Lower lobe of right lung (tissue), 2 donors: ENCODE data around the gene KRTAP10-6. TPM values are rescaled to one million over a fixed set of nuclear protein-coding genes. Genes with fewer than 3 reads are reported as not detected.
"Not testable (repeated sequence)": the region's sequence is repeated elsewhere in the genome, so short reads cannot be mapped to it uniquely, and the experiment has no call there.

Experiments used
- ATAC-seq, 2 donors: fragments of 200-7000 bp; cut with Tn5 transposase; one replicate each; pipeline ENCODE4 v1.9.1; 2020 to 2022; ENCODE audit warnings: mild to moderate bottlenecking in 2 of 2, moderate library complexity in 2 of 2
- DNase-seq: peaks from one replicate; pipeline ENCODE4 v3.0.0-alpha.2; 2020
- H3K27ac ChIP-seq: fragments of 200-600 bp; one replicate; pipeline ENCODE4 v1.8.0; 2022
- H3K27me3 ChIP-seq: fragments of 200-600 bp; one replicate; pipeline ENCODE4 v1.8.0; 2022; ENCODE audit warnings: low read depth
- H3K36me3 ChIP-seq: fragments of 200-600 bp; one replicate; pipeline ENCODE4 v1.8.0; 2022; ENCODE audit warnings: mild to moderate bottlenecking
- H3K4me1 ChIP-seq: fragments of 200-600 bp; one replicate; pipeline ENCODE4 v1.8.0; 2022
- H3K4me3 ChIP-seq: fragments of 200-600 bp; one replicate; pipeline ENCODE4 v1.8.0; 2022; ENCODE audit warnings: mild to moderate bottlenecking
- H3K9me3 ChIP-seq: fragments of 200-600 bp; one replicate; pipeline ENCODE4 v1.8.0; 2022
- intact Hi-C: fragments of 100-400 bp; cut with DNase I; formaldehyde crosslinking; loops from one replicate; pipeline ENCODE4 v1.11.0; 2022
- total RNA-seq: library from RNA; stranded (reverse); fragmentation: NEBNext Ultra II Directional; extraction: Animal tissue kit (Norgen Biotek cat#: 25700); gene quantifications from one replicate; pipeline ENCODE4 v1.2.1, GENCODE V29; 2021
- TF ChIP-seq, protein P1 (sequence below): fragments of 200-600 bp; IDR thresholded peaks from one replicate; pipeline ENCODE4 v1.8.0; 2022; ENCODE audit warnings: antibody characterized with exemption, mild to moderate bottlenecking
- donor health status: DM: no; HTN: yes; CAD: no; lungs with severe emphysema.

KRTAP10-6 gene
- total RNA-seq, 1 donor from 2014 or later, result not detected

DNA sequence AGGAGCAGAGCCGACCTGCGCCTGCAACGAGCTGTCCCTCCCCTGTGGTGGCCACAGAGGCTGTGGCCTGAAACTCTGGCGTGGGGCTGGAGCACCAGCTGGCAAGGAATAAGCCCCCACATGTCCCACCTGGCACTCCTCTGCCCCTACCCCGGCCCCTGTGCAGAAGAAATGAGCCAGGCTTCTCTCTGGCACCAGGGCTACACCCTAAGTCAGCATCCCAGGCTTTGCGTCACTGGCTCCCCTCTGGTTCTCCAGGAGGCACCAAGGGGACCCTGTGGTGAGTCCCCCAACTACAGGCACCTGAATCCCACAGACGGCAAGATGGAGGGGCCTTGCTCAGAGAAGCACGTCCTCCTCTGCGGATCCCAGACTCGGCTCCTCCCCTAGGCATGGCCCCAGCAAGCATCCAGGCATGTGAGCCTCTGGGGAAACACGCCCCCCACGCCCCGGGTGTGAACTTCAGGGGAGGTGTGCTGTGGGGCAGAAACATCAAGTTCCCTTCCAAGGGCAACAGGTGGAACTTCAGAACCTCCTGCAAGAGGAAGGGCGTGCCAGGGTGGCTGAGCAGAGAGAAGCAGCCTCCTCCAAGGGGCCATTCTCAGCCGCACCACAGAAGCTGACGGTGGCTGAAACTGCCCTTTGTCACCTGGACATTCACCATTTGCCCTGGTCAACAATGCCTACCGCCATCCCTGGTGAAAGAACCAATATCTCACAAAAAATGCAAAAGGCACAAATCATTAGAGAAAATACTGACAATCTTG is 11.0 kb upstream of the KRTAP10-6 start:
- H3K9me3 ChIP-seq, result no peaks in the 10 kb centered on the region
- no peak overlapping the region for H3K4me3 ChIP-seq
- intact Hi-C loops, result no loop called here
- DNase-seq (no peak), ATAC-seq (peak in 1 of 2 donors; percentile 9)
- peaks cover 28% of the 10 kb centered on the region for H3K27me3 ChIP-seq
- no peak overlapping the region for H3K27ac ChIP-seq
- TF ChIP-seq, protein P1, sequence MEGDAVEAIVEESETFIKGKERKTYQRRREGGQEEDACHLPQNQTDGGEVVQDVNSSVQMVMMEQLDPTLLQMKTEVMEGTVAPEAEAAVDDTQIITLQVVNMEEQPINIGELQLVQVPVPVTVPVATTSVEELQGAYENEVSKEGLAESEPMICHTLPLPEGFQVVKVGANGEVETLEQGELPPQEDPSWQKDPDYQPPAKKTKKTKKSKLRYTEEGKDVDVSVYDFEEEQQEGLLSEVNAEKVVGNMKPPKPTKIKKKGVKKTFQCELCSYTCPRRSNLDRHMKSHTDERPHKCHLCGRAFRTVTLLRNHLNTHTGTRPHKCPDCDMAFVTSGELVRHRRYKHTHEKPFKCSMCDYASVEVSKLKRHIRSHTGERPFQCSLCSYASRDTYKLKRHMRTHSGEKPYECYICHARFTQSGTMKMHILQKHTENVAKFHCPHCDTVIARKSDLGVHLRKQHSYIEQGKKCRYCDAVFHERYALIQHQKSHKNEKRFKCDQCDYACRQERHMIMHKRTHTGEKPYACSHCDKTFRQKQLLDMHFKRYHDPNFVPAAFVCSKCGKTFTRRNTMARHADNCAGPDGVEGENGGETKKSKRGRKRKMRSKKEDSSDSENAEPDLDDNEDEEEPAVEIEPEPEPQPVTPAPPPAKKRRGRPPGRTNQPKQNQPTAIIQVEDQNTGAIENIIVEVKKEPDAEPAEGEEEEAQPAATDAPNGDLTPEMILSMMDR, result no peak
- H3K4me1 ChIP-seq, result no peaks in the 10 kb centered on the region
- no peaks in the 10 kb centered on the region for H3K36me3 ChIP-seq

DNA sequence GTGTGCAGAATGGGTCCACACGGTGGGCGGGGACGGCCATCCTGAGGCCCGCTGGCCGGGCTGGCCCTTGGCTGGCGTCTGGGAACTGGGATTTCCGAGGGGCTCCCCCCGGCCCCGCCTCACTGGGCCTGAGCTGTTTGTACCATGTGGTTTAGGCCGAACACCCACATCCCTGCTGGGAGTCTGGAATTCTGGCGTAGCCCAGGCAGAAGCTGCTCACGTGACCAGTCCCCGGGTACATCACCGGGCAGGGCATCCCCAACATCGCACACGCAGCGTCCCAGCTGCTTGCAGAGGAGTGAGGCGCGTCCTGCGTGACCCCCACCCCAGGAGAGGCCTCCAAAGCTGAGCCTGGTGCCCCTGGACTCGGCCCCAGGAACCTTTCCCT is 10.2 kb upstream of the KRTAP10-6 start:
- ATAC-seq (no peak), DNase-seq (no peak)
- Histone ChIP-seq H3K27ac (no peak overlapping the region), H3K4me3 (no peak overlapping the region), H3K27me3 (peaks cover 29% of the 10 kb centered on the region), H3K4me1 (no peaks in the 10 kb centered on the region), H3K36me3 (no peaks in the 10 kb centered on the region), H3K9me3 (no peaks in the 10 kb centered on the region)
- intact Hi-C loops, result no loop called here
- TF ChIP-seq, protein P1, result no peak

DNA sequence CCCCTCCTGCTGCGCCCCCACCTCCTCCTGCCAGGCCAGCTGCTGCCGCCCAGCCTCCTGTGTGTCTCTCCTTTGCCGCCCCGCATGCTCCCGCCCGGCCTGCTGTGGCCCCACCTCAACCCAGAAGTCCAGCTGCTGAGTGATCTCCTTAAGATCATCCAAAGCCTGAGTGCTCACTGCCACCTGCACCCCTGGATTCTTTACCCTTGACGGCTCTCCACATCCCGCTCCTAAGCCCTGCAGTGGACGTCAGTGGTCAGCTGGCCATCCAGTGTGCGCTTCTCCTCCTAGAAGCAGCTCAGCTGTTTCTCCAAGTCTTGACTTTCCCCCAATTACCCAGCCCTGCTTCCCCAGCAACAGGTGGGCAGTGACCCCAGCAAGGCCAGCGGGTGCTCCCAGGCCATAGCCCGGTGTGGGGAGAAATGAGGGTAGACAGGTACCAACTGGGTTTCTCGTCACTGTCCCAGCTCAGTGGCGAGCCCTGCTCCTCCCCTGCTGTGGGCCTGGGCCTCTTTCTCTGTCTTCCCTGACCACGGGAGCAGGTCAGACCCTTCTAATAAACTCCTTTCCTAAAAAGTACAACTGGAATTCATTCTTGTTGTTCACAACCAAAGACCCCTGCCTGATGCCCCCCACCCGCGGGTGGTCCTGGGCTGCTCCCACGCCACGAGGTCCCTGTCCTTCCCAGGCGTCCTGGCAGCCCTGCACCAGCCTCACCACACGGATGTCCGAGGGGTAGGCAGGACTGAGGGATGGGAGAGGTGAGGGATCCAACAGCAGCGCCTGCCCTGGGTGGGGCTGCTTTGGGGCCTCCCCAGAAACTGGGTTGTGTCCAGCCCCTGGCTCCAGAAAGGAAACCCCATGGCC is 9.5 kb upstream of the KRTAP10-6 start:
- peak in 1 of 2 donors; percentile 47 for ATAC-seq
- Histone ChIP-seq H3K27me3 (peaks cover 29% of the 10 kb centered on the region), H3K4me1 (no peaks in the 10 kb centered on the region), H3K4me3 (no peak overlapping the region), H3K36me3 (no peaks in the 10 kb centered on the region), H3K9me3 (no peaks in the 10 kb centered on the region), H3K27ac (no peak overlapping the region)
- no peak for DNase-seq
- TF ChIP-seq, protein P1, result no peak
- intact Hi-C loops, result no loop called here

DNA sequence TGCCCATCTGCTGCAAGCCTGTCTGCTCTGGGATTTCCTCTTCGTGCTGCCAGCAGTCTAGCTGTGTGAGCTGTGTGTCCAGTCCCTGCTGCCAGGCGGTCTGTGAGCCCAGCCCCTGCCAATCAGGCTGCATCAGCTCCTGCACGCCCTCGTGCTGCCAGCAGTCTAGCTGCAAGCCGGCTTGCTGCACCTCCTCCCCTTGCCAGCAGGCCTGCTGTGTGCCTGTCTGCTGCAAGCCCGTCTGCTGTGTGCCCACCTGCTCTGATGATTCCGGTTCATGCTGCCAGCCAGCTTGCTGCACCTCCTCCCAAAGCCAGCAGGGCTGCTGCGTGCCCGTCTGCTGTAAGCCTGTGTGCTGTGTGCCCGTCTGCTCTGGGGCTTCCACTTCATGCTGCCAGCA is 8.8 kb upstream of the KRTAP10-6 start:
- H3K4me1 ChIP-seq, H3K4me3 ChIP-seq, intact Hi-C loops, ATAC-seq, H3K27ac ChIP-seq, DNase-seq, H3K9me3 ChIP-seq, H3K36me3 ChIP-seq: not testable (repeated sequence)
- H3K27me3 ChIP-seq, result peaks cover 30% of the 10 kb centered on the region

DNA sequence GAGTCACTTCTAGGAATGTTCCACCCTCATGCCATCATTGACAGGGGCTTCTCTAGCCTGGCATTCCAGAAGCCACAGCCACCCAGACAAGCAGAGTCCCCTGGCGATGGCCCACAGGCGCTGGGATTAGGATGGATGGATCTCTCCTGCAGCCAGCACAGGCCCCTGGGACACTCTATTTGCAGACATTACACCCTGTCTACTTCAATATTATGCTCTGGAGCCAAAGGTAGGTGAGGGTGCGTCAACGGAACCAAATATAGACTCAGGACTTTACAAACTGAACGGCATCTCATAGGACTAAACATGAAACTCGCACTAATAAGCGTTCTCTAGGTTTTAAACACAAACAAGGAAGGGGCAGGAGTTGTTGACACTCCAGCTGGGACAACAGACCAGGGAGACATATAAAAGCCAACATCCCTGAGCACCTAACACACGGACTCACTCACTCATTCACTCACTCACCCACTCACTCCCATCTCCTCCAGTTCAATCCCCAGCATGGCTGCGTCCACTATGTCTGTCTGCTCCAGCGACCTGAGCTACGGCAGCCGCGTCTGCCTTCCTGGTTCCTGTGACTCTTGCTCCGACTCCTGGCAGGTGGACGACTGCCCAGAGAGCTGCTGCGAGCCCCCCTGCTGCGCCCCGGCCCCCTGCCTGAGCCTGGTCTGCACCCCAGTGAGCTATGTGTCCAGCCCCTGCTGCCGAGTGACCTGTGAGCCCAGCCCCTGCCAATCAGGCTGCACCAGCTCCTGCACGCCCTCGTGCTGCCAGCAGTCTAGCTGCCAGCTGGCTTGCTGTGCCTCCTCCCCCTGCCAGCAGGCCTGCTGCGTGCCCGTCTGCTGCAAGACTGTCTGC is 8.0 kb upstream of the KRTAP10-6 start, which contains the start of gene KRTAP10-7:
TSS of gene KRTAP10-7 (plus strand) at position 480 of the 861 bp plus-strand sequence. CDS start at position 505, 25 bp downstream.
- peaks cover 33% of the 10 kb centered on the region for H3K27me3 ChIP-seq
- H3K27ac ChIP-seq, intact Hi-C loops, H3K36me3 ChIP-seq, H3K4me3 ChIP-seq, ATAC-seq, H3K4me1 ChIP-seq, DNase-seq, H3K9me3 ChIP-seq: not testable (repeated sequence)
